Omental fat pad (tissue), 4 donors: Measurements from ENCODE around the gene FAM98C. TPM values are rescaled to one million over a fixed set of nuclear protein-coding genes. Genes with fewer than 3 reads are reported as not detected.

ENCODE experiments used
- ATAC-seq: fragments of 150-250 bp; one replicate; pipeline ENCODE4 v1.9.1; 2016; ENCODE audit warnings: mild to moderate bottlenecking, moderate library complexity; ENCODE audit not compliant: low FRiP score
- DNase-seq: peaks from one replicate; pipeline ENCODE4 v3.0.0-alpha.2; 2019; ENCODE audit warnings: low spot score
- CTCF ChIP-seq, 3 donors: fragments of 450-650 bp; IDR thresholded peaks; one replicate each; pipeline ENCODE4 v1.5.1; 2016 to 2017; ENCODE audit warnings: antibody characterized with exemption in 3 of 3, mild to moderate bottlenecking in 3 of 3, moderate library complexity in 2 of 3
- total RNA-seq, 4 donors: library from RNA; depleted of rRNA; stranded (reverse); fragments of >200 nt; gene quantifications; one replicate each; pipeline ENCODE4 v1.1.0, GENCODE V29; 2016

FAM98C gene
- total RNA-seq, 4 donors from 2014 or later, result 7.4 to 22.7 (median 10.6) TPM

- no peak for TF ChIP-seq CTCF (IDR thresholded peaks at IDR 0.05)
- DNase-seq, result no peak
- no peak for ATAC-seq
Observed at GRCh38 chr19:38381138-38381537, 21.8 kb upstream of the FAM98C start.

DNA sequence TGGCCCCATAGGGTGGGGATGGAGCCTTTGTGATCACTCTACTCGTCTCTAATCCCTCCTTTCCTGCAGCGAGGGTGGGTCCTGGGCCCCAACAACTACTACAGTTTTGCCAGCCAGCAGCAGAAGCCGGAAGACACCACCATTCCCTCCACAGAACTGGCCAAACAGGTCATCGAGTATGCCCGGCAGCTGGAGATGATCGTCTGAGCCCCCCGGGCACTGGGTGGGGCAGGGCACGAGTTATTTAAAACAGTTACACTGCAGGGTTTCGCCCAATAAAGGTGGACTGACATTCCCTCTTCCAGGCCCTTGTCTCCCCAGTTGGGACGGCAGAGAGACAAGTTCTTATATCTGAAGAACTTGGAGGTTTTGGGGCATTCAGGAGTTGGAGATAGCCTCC lies 19.7 kb upstream of the FAM98C start:
- DNase-seq, result no peak
- TF ChIP-seq CTCF (IDR thresholded peaks at IDR 0.05), result no peak

DNA sequence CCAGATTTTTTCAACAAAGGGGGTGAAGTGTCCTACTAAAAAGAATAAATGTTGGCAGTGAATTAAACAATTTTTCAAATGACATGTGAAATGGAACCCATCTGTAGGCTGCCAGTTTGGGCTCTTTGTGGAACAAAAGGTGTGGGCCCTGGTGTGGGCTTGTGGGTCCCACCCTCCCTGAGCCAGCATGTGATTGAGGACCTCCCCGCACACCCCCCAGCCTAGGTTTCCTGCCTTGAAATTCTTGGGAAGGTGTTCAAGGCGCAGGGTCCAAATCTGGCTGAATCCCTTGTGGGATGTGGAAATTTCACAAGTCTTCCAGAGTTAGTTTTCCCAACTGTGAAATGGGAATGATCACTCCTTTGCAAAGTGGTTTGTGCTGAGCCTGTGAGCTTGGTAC lies 19.1 kb upstream of the FAM98C start:
- DNase-seq (no peak), ATAC-seq (no peak)
- no peak for TF ChIP-seq CTCF (IDR thresholded peaks at IDR 0.05)

More for the DNA sequence above, 19.7 kb upstream of the FAM98C start:
- no peak for ATAC-seq

DNA sequence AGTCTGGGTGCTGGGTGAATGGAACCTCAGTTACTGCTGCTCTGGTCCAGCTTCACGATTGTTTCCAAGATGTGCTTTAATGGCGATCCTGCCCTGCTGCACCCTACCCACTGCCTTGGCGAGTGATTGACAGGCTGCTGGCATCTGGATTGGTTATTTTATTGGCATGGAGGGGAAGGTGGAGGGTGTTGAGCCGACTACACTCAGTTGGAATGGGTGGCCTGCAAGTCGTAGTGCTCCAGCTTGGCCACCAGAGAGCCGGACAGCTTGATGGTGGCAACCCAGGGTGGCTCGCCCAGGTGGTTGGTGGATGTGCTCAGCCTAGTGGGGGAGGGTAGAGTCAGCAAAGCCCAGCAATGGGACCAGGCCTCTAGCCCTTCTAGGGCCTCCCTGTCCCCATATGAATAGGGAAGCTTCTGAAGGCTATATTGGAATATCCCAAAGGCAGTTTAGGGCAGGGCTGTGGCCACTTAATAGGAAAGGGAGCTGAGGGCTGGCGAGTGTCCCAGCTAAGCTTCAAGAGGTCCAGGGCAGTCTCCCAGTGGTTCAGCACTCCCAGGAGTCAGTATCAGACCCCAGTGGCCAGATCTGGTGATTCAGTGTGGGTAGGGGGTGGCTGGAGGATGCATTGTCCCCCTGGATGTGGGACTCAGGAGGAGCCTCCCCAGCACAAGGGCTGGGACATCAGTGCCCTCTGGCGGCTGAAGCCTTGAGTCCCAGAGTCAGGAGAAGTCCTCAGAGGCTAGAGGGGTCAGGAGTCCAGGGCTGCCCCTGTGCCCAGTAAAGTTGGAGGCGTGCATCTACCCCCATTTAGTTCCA lies 18.5 kb upstream of the FAM98C start:
- DNase-seq, result no peak
- no peak for ATAC-seq
- no peak for TF ChIP-seq CTCF (IDR thresholded peaks at IDR 0.05)

GRCh38 chr19:38385057-38385803 lies 17.7 kb upstream of the FAM98C start:
- no peak for TF ChIP-seq CTCF (IDR thresholded peaks at IDR 0.05)
- ATAC-seq (no peak), DNase-seq (no peak)

GRCh38 chr19:38385804-38386257 lies 17.1 kb upstream of the FAM98C start:
- TF ChIP-seq CTCF (IDR thresholded peaks at IDR 0.05), result no peak
- ATAC-seq (no peak), DNase-seq (no peak)
